GM19397 (cell line): ENCODE data around the gene SLC30A5.
"Not testable (repeated sequence)": the region's sequence is repeated elsewhere in the genome, so short reads cannot be mapped to it uniquely, and the experiment has no call there.

ENCODE experiments used
- ATAC-seq: cut with Tn5 transposase; IDR thresholded peaks from one replicate; pipeline ENCODE4 v1.9.1; 2021; ENCODE audit warnings: mild to moderate bottlenecking, moderate library complexity; ENCODE audit not compliant: unreplicated experiment

Gene SLC30A5

DNA sequence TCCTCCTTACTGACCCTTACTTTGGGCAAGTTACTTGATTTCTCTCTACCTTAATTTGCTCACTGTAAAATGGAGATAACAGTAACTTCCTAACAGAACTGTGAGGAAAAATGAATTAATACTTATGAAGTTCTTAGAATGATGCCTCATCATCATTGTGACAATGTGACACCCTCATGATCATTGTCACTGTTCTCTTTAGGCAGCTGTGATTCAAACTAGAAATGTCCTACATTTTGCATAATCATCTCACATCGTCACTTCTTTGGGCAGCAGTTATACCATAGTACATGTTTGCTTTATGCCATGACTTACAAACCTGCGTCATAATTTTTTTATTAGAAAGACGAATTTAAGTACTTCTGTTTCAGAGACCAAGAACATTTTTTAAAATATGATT lies 9.7 kb downstream of the SLC30A5 start:
- ATAC-seq: no peak

DNA sequence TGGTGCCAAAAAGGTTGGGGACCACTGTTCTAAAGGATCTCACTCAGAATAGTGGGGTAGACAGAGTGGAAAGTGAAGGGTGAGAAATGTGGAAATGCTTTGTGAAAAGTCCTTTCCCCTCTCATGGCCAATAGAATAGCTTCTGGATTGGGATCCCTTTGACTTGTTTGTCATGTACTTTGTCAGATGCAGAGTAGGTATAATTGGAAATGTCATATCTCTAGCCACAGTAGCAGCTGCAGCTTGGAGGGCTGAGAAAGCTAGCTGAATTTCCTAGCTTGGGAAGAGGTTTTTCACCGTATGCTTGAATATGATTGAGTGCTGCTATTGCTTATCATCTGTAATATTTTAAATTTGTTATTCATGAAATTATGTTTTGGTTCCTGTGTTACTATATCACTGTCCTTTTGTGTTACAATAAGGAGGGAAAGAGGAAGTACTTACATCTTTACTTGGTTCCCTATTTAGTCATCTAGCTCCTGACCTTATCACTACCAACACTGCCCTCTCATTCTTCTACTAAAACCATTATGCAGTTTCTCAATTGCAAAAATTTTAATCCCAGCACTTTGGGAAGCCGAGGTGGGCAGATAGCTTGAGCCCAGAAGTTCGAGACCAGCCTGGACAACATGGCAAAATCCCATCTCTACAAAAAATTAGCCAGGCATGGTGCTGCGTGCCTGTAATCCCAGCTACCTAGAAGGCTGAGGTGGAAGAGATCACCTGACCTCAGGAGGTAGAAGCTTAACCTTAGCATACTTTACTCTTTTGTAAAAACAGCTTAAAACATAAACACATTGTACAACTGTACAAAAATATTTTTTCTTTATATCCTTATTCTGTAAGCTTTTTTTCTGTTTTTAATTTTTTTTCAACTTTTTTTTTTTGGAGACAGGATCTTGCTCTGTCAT lies 12.4 kb downstream of the SLC30A5 start:
- ATAC-seq: no peak

DNA sequence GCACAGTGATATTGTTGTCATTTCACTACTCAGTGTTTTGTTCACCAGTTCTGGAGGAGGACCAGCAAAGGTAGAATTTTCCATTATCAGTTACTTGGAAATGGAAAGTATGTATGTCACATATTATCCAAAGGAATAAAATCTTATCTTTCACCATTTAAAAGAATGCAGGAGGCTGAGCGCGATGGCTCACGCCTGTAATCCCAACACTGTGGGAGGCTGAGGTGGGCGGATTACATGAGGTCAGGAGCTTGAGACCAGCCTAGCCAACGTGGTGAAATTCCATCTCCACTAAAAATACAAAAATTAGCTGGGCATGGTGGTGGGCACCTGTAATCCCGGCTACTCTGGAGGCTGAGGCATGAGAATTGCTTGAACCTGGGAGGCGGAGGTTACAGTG lies 14.6 kb downstream of the SLC30A5 start:
- not testable (repeated sequence) for ATAC-seq

DNA sequence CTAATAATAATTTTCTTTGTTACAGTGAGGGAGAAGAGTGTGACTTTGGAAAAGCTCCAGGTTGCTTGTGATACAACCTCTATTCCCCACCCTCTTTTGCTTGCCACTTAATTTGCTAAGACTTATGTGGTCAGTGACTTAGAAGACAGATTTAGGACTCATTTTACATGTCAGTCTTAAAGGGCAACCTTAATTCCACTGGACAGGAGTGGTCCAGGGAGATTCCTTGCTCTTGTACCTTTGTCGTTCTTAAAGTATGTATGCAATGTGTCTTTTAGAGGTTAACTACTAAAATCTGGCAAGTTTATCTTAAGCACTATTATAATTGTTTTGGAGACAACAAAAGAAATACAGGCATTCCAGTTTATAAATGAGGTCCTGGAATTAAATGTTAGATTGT lies 20.0 kb downstream of the SLC30A5 start:
- no peak for ATAC-seq

DNA sequence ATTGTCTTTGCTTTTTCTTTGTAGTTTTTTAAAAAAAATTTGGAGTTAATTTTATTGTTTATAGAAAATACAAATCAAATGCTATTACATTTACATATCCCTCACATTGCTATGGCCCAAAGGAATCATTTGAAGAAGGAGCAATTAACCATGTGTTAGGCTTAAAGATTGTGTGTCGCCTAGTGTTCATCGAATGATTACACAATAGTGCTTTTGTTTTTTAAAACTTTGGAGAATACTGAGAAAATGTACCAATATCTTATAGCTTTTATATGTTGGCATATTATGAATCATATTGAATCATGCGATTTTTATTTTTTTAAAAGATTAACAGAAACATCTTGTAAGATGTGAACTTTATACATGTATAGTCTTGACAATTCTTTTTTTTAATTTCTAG lies 21.7 kb downstream of the SLC30A5 start:
- no peak for ATAC-seq

DNA sequence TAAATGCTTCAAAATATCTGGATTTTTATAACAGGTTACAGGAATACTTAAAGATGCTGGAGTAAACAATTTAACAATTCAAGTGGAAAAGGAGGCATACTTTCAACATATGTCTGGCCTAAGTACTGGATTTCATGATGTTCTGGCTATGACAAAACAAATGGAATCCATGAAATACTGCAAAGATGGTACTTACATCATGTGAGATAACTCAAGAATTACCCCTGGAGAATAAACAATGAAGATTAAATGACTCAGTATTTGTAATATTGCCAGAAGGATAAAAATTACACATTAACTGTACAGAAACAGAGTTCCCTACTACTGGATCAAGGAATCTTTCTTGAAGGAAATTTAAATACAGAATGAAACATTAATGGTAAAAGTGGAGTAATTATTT lies 35.6 kb downstream of the SLC30A5 start:
- no peak for ATAC-seq

DNA sequence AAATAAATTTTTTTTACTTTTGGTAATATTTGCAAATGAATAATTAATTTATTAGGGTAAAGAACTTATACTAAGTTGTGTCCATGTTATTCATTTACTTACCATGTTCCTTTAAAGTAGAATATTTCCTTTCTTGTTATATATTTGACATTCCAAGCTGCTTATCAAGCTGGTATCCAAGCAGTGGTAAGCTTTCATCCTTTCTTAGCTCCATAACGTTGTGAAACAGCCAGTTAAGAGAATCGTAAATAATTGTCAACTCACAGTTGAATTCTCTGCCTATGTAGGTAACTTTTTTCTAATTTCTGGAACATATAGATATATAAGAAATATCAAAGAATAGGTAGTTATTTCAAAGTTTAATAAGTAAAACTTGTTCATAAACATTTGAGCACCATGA lies 36.4 kb downstream of the SLC30A5 start:
- ATAC-seq: no peak

DNA sequence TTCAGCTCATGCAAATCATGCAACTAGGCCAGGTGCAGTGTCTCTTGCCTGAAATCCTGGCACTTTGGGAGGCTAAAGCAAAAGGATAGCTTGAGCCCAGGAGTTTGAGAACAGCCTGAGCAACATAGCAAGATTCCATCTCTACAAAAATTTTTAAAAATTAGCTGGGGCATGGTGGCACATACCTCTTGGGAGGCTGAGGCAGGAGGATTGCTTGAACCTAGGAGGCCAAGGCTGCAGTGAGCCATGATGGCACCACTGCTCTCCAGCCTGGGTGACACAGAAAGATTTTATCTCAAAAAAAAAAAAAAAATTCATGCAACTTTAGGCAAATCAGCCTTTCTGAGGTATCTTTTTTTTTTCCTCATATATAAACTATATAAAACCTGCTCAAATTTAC lies 37.5 kb downstream of the SLC30A5 start:
- ATAC-seq: no peak

DNA sequence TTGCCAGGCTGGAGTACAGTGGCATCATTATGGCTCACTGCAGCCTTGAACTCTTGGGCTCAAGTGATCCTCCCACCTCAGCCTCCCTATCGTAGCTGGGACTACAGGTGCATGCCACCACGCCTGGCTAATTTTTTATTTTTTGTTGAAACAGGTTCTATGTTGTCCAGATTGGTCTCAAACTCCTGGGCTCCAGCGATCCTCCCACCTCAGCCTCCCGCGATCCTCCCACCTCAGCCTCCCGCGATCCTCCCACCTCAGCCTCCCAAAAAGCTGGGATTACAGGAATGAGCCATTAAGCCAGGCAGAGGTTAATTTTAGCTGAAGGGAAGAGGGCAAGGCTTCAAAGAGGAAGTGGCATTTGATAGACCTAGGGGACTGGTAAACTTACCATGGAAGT lies 40.3 kb downstream of the SLC30A5 start:
- no peak for ATAC-seq

DNA sequence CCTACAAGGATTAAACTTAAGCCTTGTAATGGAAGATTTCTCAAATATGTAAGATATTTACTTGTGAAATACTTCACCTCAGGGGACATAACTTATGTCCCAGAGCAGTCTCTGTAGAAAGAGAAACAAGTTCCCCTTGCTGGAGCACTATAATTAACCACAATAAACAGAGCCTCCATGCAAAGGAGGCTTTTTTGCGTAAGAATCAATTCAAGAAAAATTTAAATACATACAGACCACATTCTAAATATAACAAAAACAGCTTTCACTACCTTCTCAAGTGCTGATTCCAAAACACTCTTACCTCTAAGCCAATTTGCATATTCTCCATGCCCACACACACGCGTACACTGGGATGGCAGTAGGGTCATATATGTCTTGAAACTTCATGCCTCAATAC lies 42.5 kb downstream of the SLC30A5 start:
- peak; percentile 87 for ATAC-seq

DNA sequence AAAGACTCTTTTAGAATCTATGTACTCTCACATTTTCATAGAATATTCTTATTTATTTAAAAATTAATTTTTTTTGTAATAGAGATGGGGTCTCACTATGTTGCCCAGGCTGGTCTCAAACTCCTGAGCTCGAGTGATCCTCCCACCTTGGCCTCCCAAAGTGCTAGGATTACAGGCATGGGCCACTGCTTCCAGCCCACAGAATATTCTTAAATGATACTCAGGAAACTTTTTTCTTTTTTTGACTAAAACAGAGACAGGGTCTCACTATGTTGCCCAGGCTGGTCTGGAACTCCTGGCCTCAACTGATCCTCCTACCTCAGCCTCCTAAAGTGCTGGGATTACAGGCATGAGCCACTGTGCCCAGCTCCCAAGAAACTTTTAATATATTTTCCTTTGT lies 43.4 kb downstream of the SLC30A5 start:
- not testable (repeated sequence) for ATAC-seq

DNA sequence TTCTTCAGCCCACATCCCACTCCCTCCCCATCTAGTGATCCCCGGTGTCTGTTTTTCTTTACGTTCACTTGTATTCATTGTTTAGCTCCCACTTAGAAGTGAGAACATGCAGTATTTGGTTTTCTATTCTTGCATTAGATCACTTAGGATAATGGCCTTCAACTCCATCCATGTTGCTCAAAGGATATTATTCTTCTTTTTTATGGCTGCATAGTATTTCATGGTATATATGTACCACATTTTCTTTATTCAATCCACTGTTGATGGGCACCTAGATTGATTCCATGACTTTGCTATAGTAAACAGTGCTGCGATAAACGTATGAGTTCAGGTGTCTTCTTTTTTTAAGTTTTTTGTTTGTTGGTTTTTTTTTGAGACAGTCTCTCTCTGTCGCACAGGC lies 44.0 kb downstream of the SLC30A5 start:
- ATAC-seq: no peak

DNA sequence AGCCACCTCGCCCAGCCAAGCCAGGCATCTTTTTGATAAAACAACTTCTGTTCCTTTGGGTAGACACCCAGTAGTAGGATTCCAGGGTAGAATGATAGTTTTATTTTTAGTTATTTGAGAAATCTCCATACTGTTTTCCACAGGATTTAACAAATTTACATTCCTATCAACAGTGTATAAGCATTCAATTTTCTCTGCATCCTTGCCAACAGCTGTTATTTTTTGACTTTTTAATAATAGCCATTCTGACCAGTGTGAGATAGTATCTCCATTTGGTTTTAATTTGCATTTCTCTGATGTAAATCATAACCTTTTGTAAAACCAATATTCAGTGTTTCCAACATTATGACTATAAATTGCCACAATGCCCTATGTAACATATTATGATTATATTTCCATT lies 45.0 kb downstream of the SLC30A5 start:
- ATAC-seq: no peak

DNA sequence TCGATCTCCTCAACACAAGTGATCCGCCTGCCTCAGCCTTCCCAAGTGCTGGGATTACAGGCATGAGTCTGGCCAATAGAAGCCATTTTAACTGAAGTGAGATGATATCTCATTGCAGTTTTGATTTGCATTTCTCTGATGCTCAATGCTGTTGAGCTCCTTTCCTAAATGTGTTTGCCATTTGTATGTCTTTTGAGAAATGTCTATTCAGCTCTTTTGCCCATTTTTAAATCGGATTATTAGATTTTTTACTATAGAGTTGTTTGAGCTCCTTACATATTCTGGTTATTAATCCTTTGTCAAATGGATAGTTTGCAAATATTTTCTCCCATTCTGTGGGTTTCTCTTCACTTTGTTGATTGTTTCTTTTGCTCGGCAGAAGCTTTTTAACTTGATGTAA lies 46.4 kb downstream of the SLC30A5 start:
- not testable (repeated sequence) for ATAC-seq

DNA sequence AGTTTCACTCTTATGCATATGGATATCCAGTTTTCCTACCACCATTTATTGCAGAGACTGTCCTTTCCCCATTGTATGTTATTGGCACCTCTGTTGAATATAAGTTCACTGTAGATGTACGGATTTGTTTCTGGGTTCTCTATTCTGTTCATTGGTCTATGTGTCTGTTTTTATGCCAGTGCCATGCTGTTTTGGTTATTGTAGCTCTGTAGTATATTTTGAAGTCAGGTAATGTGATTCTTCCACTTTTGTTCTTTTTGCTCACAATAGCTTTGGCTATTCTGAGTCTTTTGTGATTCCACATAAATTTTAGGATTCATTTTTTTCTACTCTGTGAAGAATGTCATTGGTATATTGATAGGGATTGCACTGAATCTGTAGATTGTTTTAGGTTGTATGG lies 47.0 kb downstream of the SLC30A5 start:
- no peak for ATAC-seq

DNA sequence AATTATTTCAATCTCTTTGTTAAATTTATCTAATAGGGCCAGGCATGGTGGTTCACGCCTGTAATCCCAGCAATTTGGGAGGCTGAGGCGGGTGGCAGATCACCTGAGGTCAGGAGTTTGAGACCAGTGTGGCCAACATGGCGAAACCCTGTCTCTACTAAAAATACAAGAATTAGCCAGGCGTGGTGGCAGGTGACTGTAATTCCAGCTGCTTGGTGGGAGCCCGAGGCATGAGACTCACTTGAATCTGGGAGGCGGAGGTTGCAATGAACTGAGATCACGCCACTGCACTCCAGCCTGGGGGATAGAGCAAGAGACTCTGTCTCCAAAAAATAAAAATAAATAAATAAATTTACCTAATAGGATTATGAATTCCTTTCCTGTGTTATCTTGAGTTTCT lies 54.8 kb downstream of the SLC30A5 start:
- ATAC-seq: not testable (repeated sequence)

DNA sequence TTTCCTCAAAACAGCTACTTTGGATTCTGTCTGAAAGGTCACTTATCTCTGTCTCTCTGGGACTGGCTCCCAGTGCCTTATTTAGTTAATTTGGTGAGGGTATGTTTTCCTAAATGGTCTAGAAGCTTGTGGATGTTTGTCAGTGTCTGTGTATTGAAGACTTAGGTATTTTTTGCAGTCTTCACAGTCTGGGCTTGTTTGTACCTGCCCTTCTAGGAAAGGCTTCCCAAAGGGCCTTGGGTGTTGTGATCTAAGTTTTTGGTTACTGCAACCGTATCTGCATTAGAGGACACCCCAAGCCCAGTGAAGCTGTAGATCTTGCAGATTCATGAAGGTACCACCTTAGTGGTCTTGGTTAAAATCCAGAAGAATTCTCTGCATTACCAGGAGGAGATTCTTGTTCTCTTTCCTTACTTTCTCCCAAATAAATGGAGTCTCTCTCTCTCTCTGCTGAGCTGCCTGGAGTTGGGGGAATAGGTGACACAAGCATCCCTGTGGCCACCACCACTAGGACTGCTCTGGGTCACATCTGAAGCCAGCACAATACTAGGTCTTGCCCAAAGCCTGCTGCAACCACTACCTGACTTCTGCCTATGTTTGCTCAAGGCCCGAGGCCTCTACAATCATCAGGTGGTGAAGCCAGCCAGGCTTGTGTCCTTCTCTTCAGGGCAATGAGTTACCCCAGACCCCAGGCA lies 55.3 kb downstream of the SLC30A5 start:
- no peak for ATAC-seq

DNA sequence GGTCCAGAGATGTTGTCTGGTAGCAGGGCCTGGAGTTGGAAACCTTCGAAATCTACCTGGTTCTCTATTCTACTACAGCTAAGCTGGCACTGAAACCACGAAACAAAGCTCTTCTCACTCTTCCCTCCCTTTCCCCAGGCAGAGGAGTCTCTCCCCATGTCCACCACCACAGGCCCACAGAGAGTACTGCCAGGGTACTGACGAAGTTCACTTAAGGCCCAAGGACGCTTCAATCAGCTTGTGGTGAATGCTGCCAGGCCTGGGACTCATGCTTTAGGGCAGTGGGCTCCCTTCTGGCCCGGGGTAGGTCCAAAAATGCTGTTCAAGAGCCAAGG lies 55.8 kb downstream of the SLC30A5 start:
- no peak for ATAC-seq

DNA sequence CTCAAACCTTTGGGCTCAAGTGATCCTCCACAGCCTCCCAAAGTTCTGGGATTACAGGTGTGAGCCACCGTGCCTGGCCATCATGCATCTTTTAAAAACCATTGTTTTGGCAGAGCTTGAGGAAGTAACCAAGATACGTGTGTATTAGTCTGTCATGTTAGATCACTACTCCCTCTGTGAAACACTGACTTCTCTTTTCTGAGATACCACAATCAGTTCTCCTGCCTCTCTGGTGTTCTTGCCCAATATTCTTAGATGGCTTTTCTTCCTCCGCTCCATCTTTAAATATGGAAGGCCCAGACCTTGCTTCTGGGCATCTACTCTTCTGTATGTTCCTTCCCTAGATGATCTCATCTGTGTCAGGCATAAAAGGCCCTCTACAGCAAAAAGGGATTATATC lies 58.9 kb downstream of the SLC30A5 start:
- no peak for ATAC-seq

DNA sequence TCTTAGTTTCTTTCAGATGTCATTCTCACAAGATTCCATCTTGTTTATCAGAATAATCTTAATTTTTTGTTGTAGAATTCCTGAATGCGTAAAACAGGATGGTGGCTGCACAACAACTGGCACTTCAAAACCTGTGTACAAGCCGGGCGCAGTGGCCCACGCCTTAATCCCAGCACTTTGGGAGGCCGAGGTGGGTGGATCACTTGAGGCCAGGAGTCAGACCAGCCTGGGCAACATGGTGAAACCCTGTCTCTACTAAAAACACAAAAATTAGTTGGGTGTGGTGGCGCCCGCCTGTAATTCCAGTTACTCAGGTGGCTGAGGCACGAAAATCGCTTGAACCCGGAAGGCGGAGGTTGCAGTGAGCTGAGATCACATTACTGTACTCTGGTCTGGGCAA lies 62.6 kb downstream of the SLC30A5 start:
- no peak for ATAC-seq

DNA sequence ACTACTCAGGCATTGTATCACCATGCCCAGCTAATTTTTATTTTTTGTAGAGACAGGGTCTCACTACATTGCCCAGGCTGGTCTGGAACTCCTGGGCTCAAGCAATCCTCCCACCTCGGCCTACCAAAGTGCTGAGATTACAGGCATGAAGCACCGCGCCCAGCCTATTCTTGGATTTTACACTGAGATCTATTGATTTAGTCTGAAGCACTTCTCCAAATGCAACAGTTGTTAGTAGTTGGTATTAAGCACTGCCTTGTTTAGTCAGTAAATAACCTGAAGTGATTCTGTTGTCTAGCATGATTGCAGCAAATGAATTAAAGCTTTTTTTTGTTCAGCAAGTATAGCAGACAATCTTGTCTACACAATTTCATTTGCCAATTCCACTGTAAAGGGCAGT lies 64.2 kb downstream of the SLC30A5 start:
- no peak for ATAC-seq

DNA sequence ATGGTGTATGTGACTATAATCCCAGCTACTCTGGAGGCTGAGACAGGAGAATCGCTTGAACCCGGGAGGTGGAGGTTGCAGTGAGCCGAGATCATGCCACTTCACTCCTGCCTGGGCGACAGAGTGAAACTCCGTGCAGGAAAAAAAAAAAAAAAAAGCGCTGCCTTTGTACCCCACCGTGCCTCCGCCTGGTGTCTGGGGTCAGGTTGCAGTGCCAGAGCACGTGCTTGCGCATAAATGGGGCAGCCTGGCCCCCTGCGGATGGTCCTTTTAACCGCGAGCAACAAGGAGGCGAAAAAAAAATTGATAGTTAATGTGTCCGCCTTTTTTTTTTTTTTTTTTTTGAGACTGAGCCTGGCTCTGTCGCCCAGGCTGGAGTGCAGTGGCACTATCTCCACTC lies 66.8 kb downstream of the SLC30A5 start:
- ATAC-seq: no peak
